Tibial nerve (tissue), 3 donors: ENCODE results near the gene RIMKLB.
"Not testable (repeated sequence)": the region's sequence is repeated elsewhere in the genome, so short reads cannot be mapped to it uniquely, and the experiment has no call there.

Source experiments
- POLR2A ChIP-seq, 2 donors: fragments of 450-650 bp; IDR thresholded peaks; one replicate each; pipeline ENCODE4 v1.6.1; 2017; ENCODE audit warnings: antibody characterized with exemption in 2 of 2, mild to moderate bottlenecking in 2 of 2, moderate library complexity in 2 of 2
- TF ChIP-seq, protein P1 (sequence below), 5 experiments: fragments of 200-600 bp in 3 of 5; fragments of 450-650 bp in 2 of 5; sonication (generic) in 3 of 5; IDR thresholded peaks; one replicate each; pipeline ENCODE4 v1.5.1; 2016 to 2019; ENCODE audit warnings: antibody characterized with exemption in 5 of 5, mild to moderate bottlenecking in 3 of 5, moderate library complexity in 2 of 5

DNA sequence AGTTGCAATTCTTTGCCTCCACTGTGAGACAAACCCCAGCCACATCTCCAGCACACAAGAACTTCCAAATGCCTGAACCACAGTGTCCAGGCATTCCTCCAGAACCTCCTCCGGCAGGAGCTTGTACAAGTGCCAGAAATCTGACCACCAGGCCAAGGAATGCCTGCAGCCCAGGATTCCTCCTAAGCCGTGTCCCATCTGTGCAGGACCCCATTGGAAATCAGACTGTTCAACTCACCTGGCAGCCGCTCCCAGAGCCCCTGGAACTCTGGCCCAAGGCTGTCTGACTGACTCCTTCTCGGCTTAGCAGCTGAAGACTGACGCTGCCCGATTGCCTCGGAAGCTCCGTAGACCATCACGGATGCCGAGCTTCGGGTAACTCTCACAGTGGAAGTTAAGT is 109.3 kb downstream of the RIMKLB start:
- not testable (repeated sequence) for TF ChIP-seq POLR2A (IDR thresholded peaks at IDR 0.05)
- TF ChIP-seq, protein P1, sequence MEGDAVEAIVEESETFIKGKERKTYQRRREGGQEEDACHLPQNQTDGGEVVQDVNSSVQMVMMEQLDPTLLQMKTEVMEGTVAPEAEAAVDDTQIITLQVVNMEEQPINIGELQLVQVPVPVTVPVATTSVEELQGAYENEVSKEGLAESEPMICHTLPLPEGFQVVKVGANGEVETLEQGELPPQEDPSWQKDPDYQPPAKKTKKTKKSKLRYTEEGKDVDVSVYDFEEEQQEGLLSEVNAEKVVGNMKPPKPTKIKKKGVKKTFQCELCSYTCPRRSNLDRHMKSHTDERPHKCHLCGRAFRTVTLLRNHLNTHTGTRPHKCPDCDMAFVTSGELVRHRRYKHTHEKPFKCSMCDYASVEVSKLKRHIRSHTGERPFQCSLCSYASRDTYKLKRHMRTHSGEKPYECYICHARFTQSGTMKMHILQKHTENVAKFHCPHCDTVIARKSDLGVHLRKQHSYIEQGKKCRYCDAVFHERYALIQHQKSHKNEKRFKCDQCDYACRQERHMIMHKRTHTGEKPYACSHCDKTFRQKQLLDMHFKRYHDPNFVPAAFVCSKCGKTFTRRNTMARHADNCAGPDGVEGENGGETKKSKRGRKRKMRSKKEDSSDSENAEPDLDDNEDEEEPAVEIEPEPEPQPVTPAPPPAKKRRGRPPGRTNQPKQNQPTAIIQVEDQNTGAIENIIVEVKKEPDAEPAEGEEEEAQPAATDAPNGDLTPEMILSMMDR (IDR thresholded peaks at IDR 0.05), result not testable (repeated sequence)
